Neuronal stem cell (in vitro differentiated cells): ENCODE measurements around the gene FBXO47. TPM values are rescaled to one million over a fixed set of nuclear protein-coding genes. Genes with fewer than 3 reads are reported as not detected.
A peak's percentile ranks its signal among the peaks of the same experiment; 100 is the strongest.

ENCODE experiments used
- DNase-seq: peaks from one replicate; pipeline ENCODE4 v3.0.0-alpha.2; 2013; ENCODE audit warnings: low spot score
- H2AFZ ChIP-seq: one replicate; pipeline ENCODE4 v1.6.1; 2013; ENCODE audit warnings: mild to moderate bottlenecking, low read length, inconsistent platforms
- H2AK5ac ChIP-seq: 2 replicates; pipeline ENCODE4 v1.6.1; 2013; ENCODE audit warnings: low read depth, mild to moderate bottlenecking, inconsistent platforms, low read length, moderate library complexity, mixed read lengths
- H2BK120ac ChIP-seq: 2 replicates; pipeline ENCODE4 v1.6.1; 2013; ENCODE audit warnings: low read depth, mild to moderate bottlenecking, inconsistent platforms, low read length, moderate library complexity, mixed read lengths
- H2BK12ac ChIP-seq: one replicate; pipeline ENCODE4 v1.6.1; 2013; ENCODE audit warnings: low read length, inconsistent platforms
- H2BK15ac ChIP-seq: 2 replicates; pipeline ENCODE4 v1.6.1; 2013; ENCODE audit warnings: mild to moderate bottlenecking, low read length, inconsistent platforms, mixed read lengths
- H2BK5ac ChIP-seq: one replicate; pipeline ENCODE4 v1.6.1; 2013; ENCODE audit warnings: inconsistent platforms, mild to moderate bottlenecking, low read length, moderate library complexity
- H3K14ac ChIP-seq: one replicate; pipeline ENCODE4 v1.6.1; 2013; ENCODE audit warnings: low read length, inconsistent platforms
- H3K18ac ChIP-seq: 2 replicates; pipeline ENCODE4 v1.6.1; 2013; ENCODE audit warnings: low read length, inconsistent platforms
- H3K23ac ChIP-seq: 2 replicates; pipeline ENCODE4 v1.6.1; 2013; ENCODE audit warnings: low read depth, mild to moderate bottlenecking, mixed read lengths, low read length, inconsistent platforms; ENCODE audit not compliant: poor library complexity
- H3K27ac ChIP-seq: replicated peaks from 3 replicates; pipeline ENCODE4 v1.5.1; 2013; ENCODE audit warnings: low read length, inconsistent platforms
- H3K27me3 ChIP-seq, 3 experiments: 2 replicates each; pipeline ENCODE4 v1.6.1; 2013; ENCODE audit warnings: low read length in 3 of 3, mild to moderate bottlenecking in 2 of 3, inconsistent platforms in 1 of 3, low read depth in 1 of 3, mixed read lengths in 1 of 3, moderate library complexity in 1 of 3; ENCODE audit not compliant: control insufficient read depth in 3 of 3, insufficient read depth in 3 of 3
- H3K36me3 ChIP-seq, 2 donors: replicated peaks in 1 of 2; 2 replicates each; pipeline ENCODE4 v1.6.1; 2013; ENCODE audit warnings: low read length in 2 of 2; ENCODE audit not compliant: control insufficient read depth in 2 of 2, insufficient read depth in 2 of 2
- H3K4ac ChIP-seq: 2 replicates; pipeline ENCODE4 v1.6.1; 2013; ENCODE audit warnings: inconsistent platforms, mild to moderate bottlenecking, low read length, moderate library complexity
- H3K4me1 ChIP-seq, 2 donors: 1 replicate in 1 of 2; 2 replicates in 1 of 2; pipeline ENCODE4 v1.6.1; 2013; ENCODE audit warnings: low read length in 2 of 2, low read depth in 1 of 2; ENCODE audit not compliant: control insufficient read depth in 2 of 2, insufficient read depth in 1 of 2
- H3K4me2 ChIP-seq: one replicate; pipeline ENCODE4 v1.6.1; 2013; ENCODE audit warnings: mild to moderate bottlenecking, low read length, inconsistent platforms; ENCODE audit not compliant: insufficient read depth, poor library complexity, severe bottlenecking
- H3K4me3 ChIP-seq, 2 donors: 2 replicates each; pipeline ENCODE4 v1.5.1; 2013; ENCODE audit warnings: low read length in 2 of 2, mild to moderate bottlenecking in 2 of 2, inconsistent platforms in 1 of 2, moderate library complexity in 1 of 2
- H3K79me1 ChIP-seq: one replicate; pipeline ENCODE4 v1.6.1; 2013; ENCODE audit warnings: low read depth, mild to moderate bottlenecking, inconsistent platforms, low read length, moderate library complexity
- H3K9ac ChIP-seq: one replicate; pipeline ENCODE4 v1.6.1; 2013; ENCODE audit warnings: mild to moderate bottlenecking, low read depth, low read length, inconsistent platforms; ENCODE audit not compliant: poor library complexity
- H3K9me3 ChIP-seq, 2 donors: replicated peaks in 1 of 2; 2 replicates each; pipeline versions ENCODE3 to v1.6.1; 2013; ENCODE audit warnings: low read length in 2 of 2, mild to moderate bottlenecking in 2 of 2, inconsistent platforms in 1 of 2, low read depth in 1 of 2, mixed read lengths in 1 of 2, moderate library complexity in 1 of 2; ENCODE audit not compliant: control insufficient read depth in 2 of 2, insufficient read depth in 1 of 2
- H4K8ac ChIP-seq: one replicate; pipeline ENCODE4 v1.6.1; 2013; ENCODE audit warnings: low read depth, mild to moderate bottlenecking, inconsistent platforms, low read length, moderate library complexity
- H4K91ac ChIP-seq: one replicate; pipeline ENCODE4 v1.6.1; 2013; ENCODE audit warnings: low read length, low read depth, mild to moderate bottlenecking, inconsistent platforms; ENCODE audit not compliant: poor library complexity
- WGBS, 2 donors: extraction: QIAGEN DNeasy Blood & Tissue Kit; methylation state at CpG; one replicate each; pipeline ENCODE4 v1.1.7; 2013; ENCODE audit warnings: missing lambda C conversion rate in 2 of 2, mixed read lengths in 1 of 2; ENCODE audit not compliant: insufficient read length in 2 of 2, insufficient replicate concordance in 1 of 2; ENCODE audit errors: extremely low coverage in 2 of 2; 5-methylcytosine and 5-hydroxymethylcytosine counted together
- polyA plus RNA-seq, 2 experiments: library from polyadenylated mRNA; stranded (reverse); fragments of 200-250 nt; gene quantifications; one replicate each; pipeline ENCODE4 v1.2.3, GENCODE V29; 2013

The FBXO47 gene
- polyA plus RNA-seq (2013, experiment 1 of 2), result not detected
- polyA plus RNA-seq (2013, experiment 2 of 2), result not detected

GRCh38 chr17:38967290-38967738 lies at the start of gene FBXO47:
Gene FBXO47 (minus strand): TSS chr17:38967403. CDS start chr17:38963025, 4,378 bp downstream.
- H4K8ac ChIP-seq, result no peak within 1 kb of the TSS
- H3K36me3 ChIP-seq, result no peaks in the 10 kb centered on the region
- no peak within 1 kb of the TSS for H3K4ac ChIP-seq
- H3K4me3 ChIP-seq, result no peak within 1 kb of the TSS
- H3K79me1 ChIP-seq, result no peaks in the 10 kb centered on the region
- no peak within 1 kb of the TSS for H3K9ac ChIP-seq
- H2BK5ac ChIP-seq, result no peak within 1 kb of the TSS
- H2AFZ ChIP-seq, result peak within 1 kb of the TSS; percentile 82
- no peak within 1 kb of the TSS for H3K14ac ChIP-seq
- H3K9me3 ChIP-seq, result peaks cover 0 to 6% of the 10 kb centered on the region in 2 donors
- peaks cover 0 to 2% of the 10 kb centered on the region in 2 donors for H3K4me1 ChIP-seq
- peak within 1 kb of the TSS; percentile 56 for H3K23ac ChIP-seq
- H2BK15ac ChIP-seq, result no peak within 1 kb of the TSS
- no peak within 1 kb of the TSS for H2BK120ac ChIP-seq
- no peak within 1 kb of the TSS for H3K4me2 ChIP-seq
- peak; percentile 46 for DNase-seq
- H4K91ac ChIP-seq, result peak within 1 kb of the TSS; percentile 2
- no peak within 1 kb of the TSS for H2BK12ac ChIP-seq
- H3K27ac ChIP-seq, result no peak within 1 kb of the TSS
- WGBS, 2 donors, result no CpG with 5 or more reads among the region's 21 CpGs
- H3K27me3 ChIP-seq, result peaks cover 0 to 4% (median 0%) of the 10 kb centered on the region in 3 experiments
- no peak within 1 kb of the TSS for H2AK5ac ChIP-seq
- no peak within 1 kb of the TSS for H3K18ac ChIP-seq

DNA sequence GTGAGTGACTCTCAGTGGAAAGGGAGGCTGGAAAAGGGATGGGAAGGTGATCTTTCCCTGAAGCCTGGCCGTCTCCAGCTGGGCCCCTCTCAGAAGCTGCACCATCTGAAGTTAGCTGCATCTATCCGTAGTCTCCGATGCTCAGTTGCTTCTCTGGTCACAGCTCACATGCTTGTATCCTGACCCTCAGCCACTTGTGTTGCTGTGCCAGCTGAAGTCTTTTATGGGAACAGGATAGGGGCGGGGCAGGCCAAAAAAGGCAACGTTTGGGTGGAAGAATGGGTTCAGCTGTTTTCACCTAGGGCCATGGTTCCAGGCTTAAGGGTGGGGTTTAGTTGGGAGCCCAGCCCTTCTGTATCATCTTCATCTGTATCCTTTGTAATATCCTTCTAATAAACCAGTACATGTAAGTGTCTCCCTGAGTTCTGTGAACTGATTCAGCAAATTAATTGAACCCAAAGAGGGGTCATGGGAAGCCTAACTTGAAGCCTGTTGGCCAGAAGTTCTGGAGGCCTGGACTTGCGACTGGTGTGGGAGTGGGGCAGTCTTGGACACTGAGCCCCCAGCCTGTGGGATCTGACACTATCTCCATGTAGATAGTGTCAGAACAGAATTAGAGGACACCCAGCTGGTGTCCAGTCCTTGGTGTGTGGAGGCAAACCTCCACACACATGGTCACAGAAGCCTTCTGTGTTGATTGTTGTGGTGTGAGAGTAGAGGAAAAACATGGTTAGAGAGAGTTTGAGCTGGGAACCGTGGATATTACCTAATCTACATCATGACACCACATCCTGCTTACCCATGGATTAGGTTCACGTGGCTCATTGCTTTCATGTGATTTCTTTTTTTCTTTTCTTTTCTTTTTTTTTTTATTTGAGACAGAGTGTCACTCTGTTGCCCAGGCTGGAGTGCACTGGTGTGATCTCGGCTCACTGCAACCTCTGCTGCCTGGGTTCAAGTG lies 49.3 kb upstream of the FBXO47 start:
- no peaks in the 10 kb centered on the region for H3K9me3 ChIP-seq
- no peak overlapping the region for H3K4ac ChIP-seq

GRCh38 chr17:39015546-39015935 lies 48.3 kb upstream of the FBXO47 start:
- no peaks in the 10 kb centered on the region for H3K36me3 ChIP-seq
- no peak overlapping the region for H2BK12ac ChIP-seq
- H4K8ac ChIP-seq, result no peak overlapping the region
- H2BK5ac ChIP-seq, result no peak overlapping the region
- H3K18ac ChIP-seq, result no peak overlapping the region
- no peak for DNase-seq
- no peak overlapping the region for H2BK15ac ChIP-seq
- no peak overlapping the region for H2BK120ac ChIP-seq
- H3K23ac ChIP-seq, result no peak overlapping the region
- H2AFZ ChIP-seq, result no peak overlapping the region
- H3K4me3 ChIP-seq, result no peak overlapping the region
- no peak overlapping the region for H3K4ac ChIP-seq
- H3K4me2 ChIP-seq, result no peak overlapping the region
- H2AK5ac ChIP-seq, result peak overlapping the region; percentile 72
- peaks cover 0 to 3% of the 10 kb centered on the region in 2 donors for H3K4me1 ChIP-seq
- no CpG with 5 or more reads among the region's 11 CpGs for WGBS, 2 donors
- peaks cover 0 to 12% (median 0%) of the 10 kb centered on the region in 3 experiments for H3K27me3 ChIP-seq
- no peak overlapping the region for H4K91ac ChIP-seq
- no peak overlapping the region for H3K9ac ChIP-seq
- H3K14ac ChIP-seq, result peak overlapping the region; percentile 47
- no peaks in the 10 kb centered on the region for H3K79me1 ChIP-seq
- H3K27ac ChIP-seq, result no peak overlapping the region
- no peaks in the 10 kb centered on the region for H3K9me3 ChIP-seq

More for the DNA sequence above, 49.3 kb upstream of the FBXO47 start:
- H2AFZ ChIP-seq, result no peak overlapping the region
- H3K4me1 ChIP-seq, result peaks cover 0 to 3% of the 10 kb centered on the region in 2 donors
- no peak overlapping the region for H2BK5ac ChIP-seq
- no peak overlapping the region for H2BK15ac ChIP-seq
- peak overlapping the region; percentile 41 for H3K18ac ChIP-seq
- no peaks in the 10 kb centered on the region for H3K36me3 ChIP-seq
- no peak overlapping the region for H2BK120ac ChIP-seq
- H3K4me3 ChIP-seq, result no peak overlapping the region
- no peak overlapping the region for H3K14ac ChIP-seq
- peaks cover 0 to 12% (median 0%) of the 10 kb centered on the region in 3 experiments for H3K27me3 ChIP-seq
- H2BK12ac ChIP-seq, result no peak overlapping the region
- H3K4me2 ChIP-seq, result no peak overlapping the region
- no CpG with 5 or more reads among the region's 9 CpGs for WGBS, 2 donors
- DNase-seq, result no peak
- no peak overlapping the region for H3K27ac ChIP-seq
- H4K91ac ChIP-seq, result no peak overlapping the region
- H3K79me1 ChIP-seq, result no peaks in the 10 kb centered on the region
- H3K23ac ChIP-seq, result no peak overlapping the region
- H3K9ac ChIP-seq, result no peak overlapping the region
- no peak overlapping the region for H4K8ac ChIP-seq
- H2AK5ac ChIP-seq, result no peak overlapping the region
